HG03575 (cell line): Measurements from ENCODE around the gene BCL7A.
"Not testable (repeated sequence)": the region's sequence is repeated elsewhere in the genome, so short reads cannot be mapped to it uniquely, and the experiment has no call there.

Source experiments
- ATAC-seq: cut with Tn5 transposase; IDR thresholded peaks from one replicate; pipeline ENCODE4 v1.9.1; 2021; ENCODE audit not compliant: unreplicated experiment, insufficient number of reproducible peaks, low FRiP score; ENCODE audit errors: extremely low read depth

BCL7A gene

GRCh38 chr12:122102331-122102730, 80.6 kb downstream of the BCL7A start:
- ATAC-seq = no peak

GRCh38 chr12:122104844-122105243, 83.2 kb downstream of the BCL7A start:
- ATAC-seq = no peak

GRCh38 chr12:122105496-122105895, 83.8 kb downstream of the BCL7A start:
- ATAC-seq = not testable (repeated sequence)

GRCh38 chr12:122106843-122107242, 85.2 kb downstream of the BCL7A start:
- no peak for ATAC-seq

- no peak for ATAC-seq
These were observed 85.6 kb downstream of the BCL7A start for GRCh38 chr12:122107261-122107660.

- ATAC-seq = no peak
These were observed 89.5 kb downstream of the BCL7A start for GRCh38 chr12:122111089-122111641.
